H1 (cell line): Measurements from ENCODE around the gene GPX5. TPM values are rescaled to one million over a fixed set of nuclear protein-coding genes. Genes with fewer than 3 reads are reported as not detected.
"Not testable (repeated sequence)": the region's sequence is repeated elsewhere in the genome, so short reads cannot be mapped to it uniquely, and the experiment has no call there.

Experiments
- CTCF ChIA-PET: fragments of 300-600 bp; sonication (Branson Sonifier 250); formaldehyde crosslinking; loops from one replicate; lab custom pipeline; 2021; ENCODE audit not compliant: partially characterized antibody; lab: Charles Lee
- POLR2A ChIA-PET: fragments of 300-600 bp; sonication (Branson Sonifier 250); formaldehyde crosslinking; loops from one replicate; lab custom pipeline; 2021; ENCODE audit warnings: inconsistent platforms; ENCODE audit not compliant: partially characterized antibody; lab: Charles Lee
- DNase-seq, 2 experiments: peaks; one replicate each; pipeline versions ENCODE4 v3.0.0 to v3.0.0-alpha.2; 2010 to 2022; ENCODE audit warnings: low spot score in 2 of 2, low read depth in 1 of 2, mixed read lengths in 1 of 2
- FAIRE-seq: peaks from 2 replicates; lab custom pipeline; 2011; peaks lifted over from hg19 to GRCh38; lab: Jason Lieb, UNC
- H2AFZ ChIP-seq: 2 replicates; pipeline ENCODE4 v1.8.1; 2012; ENCODE audit warnings: low read length, inconsistent platforms
- H2AK5ac ChIP-seq: 2 replicates; pipeline ENCODE4 v1.6.1; 2013; ENCODE audit warnings: low read depth, low read length
- H2BK120ac ChIP-seq: replicated peaks from 2 replicates; pipeline ENCODE3; 2013; ENCODE audit warnings: low read depth, low read length, inconsistent platforms
- H2BK12ac ChIP-seq: 2 replicates; pipeline ENCODE4 v1.6.1; 2013; ENCODE audit warnings: low read depth, low read length
- H2BK15ac ChIP-seq: 2 replicates; pipeline ENCODE4 v1.6.1; 2013; ENCODE audit warnings: low read length
- H2BK20ac ChIP-seq: 2 replicates; pipeline ENCODE4 v1.6.1; 2013; ENCODE audit warnings: low read length
- H2BK5ac ChIP-seq: 2 replicates; pipeline ENCODE4 v1.6.1; 2013; ENCODE audit warnings: low read depth, low read length
- H3K14ac ChIP-seq: 2 replicates; pipeline ENCODE4 v1.6.1; 2013; ENCODE audit warnings: inconsistent platforms; ENCODE audit not compliant: insufficient read length
- H3K18ac ChIP-seq: 2 replicates; pipeline ENCODE4 v1.6.1; 2013; ENCODE audit warnings: low read length; ENCODE audit errors: extremely low read depth
- H3K23ac ChIP-seq: 2 replicates; pipeline ENCODE4 v1.6.1; 2013; ENCODE audit warnings: inconsistent platforms; ENCODE audit not compliant: insufficient read length
- H3K23me2 ChIP-seq: 2 replicates; pipeline ENCODE4 v1.6.1; 2013; ENCODE audit warnings: low read depth, low read length
- H3K27ac ChIP-seq: 2 replicates; pipeline ENCODE4 v1.6.1; 2011; ENCODE audit warnings: low read depth, low read length, inconsistent platforms
- H3K27me3 ChIP-seq, 4 experiments: replicated peaks in 1 of 4; 1 replicate in 1 of 4; 2 replicates in 3 of 4; pipeline versions ENCODE4 v1.6.1 to v1.8.1; 2011 to 2013; ENCODE audit warnings: low read length in 3 of 4, mild to moderate bottlenecking in 3 of 4, inconsistent platforms in 2 of 4, mixed read lengths in 2 of 4, moderate library complexity in 1 of 4; ENCODE audit not compliant: control insufficient read depth in 3 of 4, insufficient read depth in 3 of 4; ENCODE audit errors: extremely low read depth in 1 of 4
- H3K36me3 ChIP-seq, 4 experiments: 2 replicates each; pipeline versions ENCODE4 v1.6.1 to v1.8.1; 2011 to 2013; ENCODE audit warnings: mild to moderate bottlenecking in 4 of 4, low read length in 3 of 4, moderate library complexity in 2 of 4, control low read depth in 1 of 4, inconsistent platforms in 1 of 4; ENCODE audit not compliant: insufficient read depth in 4 of 4, control insufficient read depth in 2 of 4
- H3K4ac ChIP-seq: replicated peaks from 2 replicates; pipeline ENCODE3; 2013; ENCODE audit warnings: low read length, low read depth, mixed read lengths, inconsistent platforms; ENCODE audit not compliant: insufficient read length
- H3K4me1 ChIP-seq, 4 experiments: replicated peaks in 1 of 4; 1 replicate in 1 of 4; 2 replicates in 3 of 4; pipeline versions ENCODE4 v1.6.1 to v1.8.1; 2011 to 2013; ENCODE audit warnings: low read length in 3 of 4, inconsistent platforms in 2 of 4, mixed read lengths in 1 of 4; ENCODE audit not compliant: insufficient read depth in 4 of 4, control insufficient read depth in 3 of 4
- H3K4me2 ChIP-seq, 2 experiments: 2 replicates each; pipeline versions ENCODE4 v1.6.1 to v1.8.1; 2011 to 2013; ENCODE audit warnings: low read depth in 2 of 2, low read length in 2 of 2, control low read depth in 1 of 2, inconsistent platforms in 1 of 2, mild to moderate bottlenecking in 1 of 2; ENCODE audit not compliant: insufficient read depth in 1 of 2
- H3K4me3 ChIP-seq, 4 experiments: fragments of 200-600, 300-600 bp in 1 of 4; sonication (generic), shearing (Covaris generic), sonication (Bioruptor Twin) in 1 of 4; 2 replicates each; pipeline versions ENCODE4 v1.5.1 to v1.8.1; 2011 to 2016; ENCODE audit warnings: low read length in 4 of 4, low read depth in 3 of 4, control low read depth in 2 of 4, inconsistent platforms in 2 of 4, mild to moderate bottlenecking in 2 of 4, mixed read lengths in 1 of 4, moderate library complexity in 1 of 4; ENCODE audit not compliant: insufficient read depth in 2 of 4; ENCODE audit errors: extremely low read depth in 1 of 4
- H3K56ac ChIP-seq: replicated peaks from 2 replicates; pipeline ENCODE3; 2013; ENCODE audit warnings: low read depth, mild to moderate bottlenecking, mixed read lengths, low read length, inconsistent platforms; ENCODE audit not compliant: insufficient read length
- H3K79me1 ChIP-seq: 2 replicates; pipeline ENCODE4 v1.6.1; 2013; ENCODE audit warnings: low read depth, low read length, control low read depth
- H3K79me2 ChIP-seq, 2 experiments: 2 replicates each; pipeline versions ENCODE4 v1.6.1 to v1.8.1; 2012 to 2013; ENCODE audit warnings: low read length in 2 of 2, mild to moderate bottlenecking in 2 of 2, inconsistent platforms in 1 of 2; ENCODE audit not compliant: insufficient read depth in 2 of 2, control insufficient read depth in 1 of 2
- H3K9ac ChIP-seq, 4 experiments: replicated peaks in 1 of 4; 1 replicate in 1 of 4; 2 replicates in 3 of 4; pipeline versions ENCODE4 v1.6.1 to v1.8.1; 2011 to 2013; ENCODE audit warnings: low read depth in 3 of 4, low read length in 3 of 4, control low read depth in 2 of 4, mild to moderate bottlenecking in 2 of 4, moderate library complexity in 2 of 4, inconsistent platforms in 1 of 4; ENCODE audit errors: extremely low read depth in 1 of 4
- H3K9me3 ChIP-seq, 2 experiments: 2 replicates each; pipeline versions ENCODE4 v1.6.1 to v1.8.1; 2012 to 2013; ENCODE audit warnings: mild to moderate bottlenecking in 2 of 2, moderate library complexity in 2 of 2, control low read depth in 1 of 2, inconsistent platforms in 1 of 2, low read depth in 1 of 2, low read length in 1 of 2, mixed read lengths in 1 of 2; ENCODE audit not compliant: insufficient read depth in 2 of 2
- H4K20me1 ChIP-seq, 2 experiments: replicated peaks in 1 of 2; 2 replicates each; pipeline versions ENCODE3 to v1.8.1; 2011 to 2013; ENCODE audit warnings: inconsistent platforms in 2 of 2, low read length in 2 of 2, mild to moderate bottlenecking in 1 of 2; ENCODE audit not compliant: insufficient read depth in 2 of 2, control insufficient read depth in 1 of 2
- H4K5ac ChIP-seq: 2 replicates; pipeline ENCODE4 v1.6.1; 2013; ENCODE audit warnings: low read length, low read depth, mixed read lengths, inconsistent platforms; ENCODE audit not compliant: insufficient read length
- H4K8ac ChIP-seq: 2 replicates; pipeline ENCODE4 v1.8.0; 2013; ENCODE audit warnings: mild to moderate bottlenecking, moderate library complexity, low read length, inconsistent platforms; ENCODE audit not compliant: insufficient read depth; ENCODE audit errors: extremely low read depth
- H4K91ac ChIP-seq: replicated peaks from 2 replicates; pipeline ENCODE3; 2013; ENCODE audit warnings: low read length, mixed read lengths, inconsistent platforms; ENCODE audit not compliant: insufficient read length
- WGBS, 2 experiments: shearing (Covaris generic) in 1 of 2; methylation state at CpG; one replicate each; pipeline versions ENCODE4 v1.1.6 to v1.1.7; 2013 to 2015; ENCODE audit warnings: low lambda C conversion rate in 2 of 2, mixed read lengths in 2 of 2, inconsistent platforms in 1 of 2, low coverage in 1 of 2, missing lambda C conversion rate in 1 of 2; ENCODE audit not compliant: insufficient replicate concordance in 2 of 2, insufficient coverage in 1 of 2, insufficient read length in 1 of 2; ENCODE audit errors: extremely low coverage in 1 of 2, missing lambda C conversion rate in 1 of 2; 5-methylcytosine and 5-hydroxymethylcytosine counted together
- polyA plus RNA-seq, 7 experiments: library from polyadenylated mRNA; depleted of rRNA in 3 of 7; stranded (reverse) in 5 of 7; unstranded in 2 of 7; fragments of >200 nt in 5 of 7; fragments of 200-250 nt in 2 of 7; gene quantifications; 1 replicate in 5 of 7; 2 replicates in 1 of 7; 4 replicates in 1 of 7; pipeline versions ENCODE4 v1.2.1 to v1.2.3, GENCODE V29; 2011 to 2013; ENCODE audit warnings: missing spikeins in 2 of 7, mixed read lengths in 2 of 7
- total RNA-seq: library from RNA; stranded (reverse); fragmentation: NEBNext Ultra II Directional; extraction: Animal tissue kit (Norgen Biotek cat#: 25700); gene quantifications from 2 replicates; pipeline ENCODE4 v1.2.1, GENCODE V29; 2021

Gene GPX5
- total and polyA plus RNA-seq, 2 of the 8 experiments (the other 6 are each of a cell fraction or from before 2014, with no cell fraction given): 0.08 TPM; not detected in 1

GRCh38 chr6:28547003-28547402, 21.3 kb downstream of the GPX5 start:
- H3K4me2 ChIP-seq, H3K4me3 ChIP-seq, H3K27me3 ChIP-seq, H3K27ac ChIP-seq, DNase-seq, H2BK12ac ChIP-seq, H4K5ac ChIP-seq, H3K79me1 ChIP-seq, H3K23me2 ChIP-seq, POLR2A ChIA-PET, H2BK20ac ChIP-seq, H3K9me3 ChIP-seq, FAIRE-seq, H3K4me1 ChIP-seq, H3K36me3 ChIP-seq, H3K4ac ChIP-seq, H3K9ac ChIP-seq, H3K79me2 ChIP-seq, H2BK15ac ChIP-seq, H4K91ac ChIP-seq, H3K56ac ChIP-seq, CTCF ChIA-PET, H2AFZ ChIP-seq, H4K20me1 ChIP-seq, H2BK5ac ChIP-seq, H2AK5ac ChIP-seq, H3K14ac ChIP-seq, H3K18ac ChIP-seq, H4K8ac ChIP-seq, H2BK120ac ChIP-seq, H3K23ac ChIP-seq: not testable (repeated sequence)
- 86% methylated on average over 3 of the region's 3 CpGs; no CpG with 5 or more reads in 1 of the 2 experiments for WGBS, 2 experiments
